HEK293 (cell line): Measurements from ENCODE around the gene COX10.

Experiments used
- CTCF ChIP-seq: fragments of 450-650 bp; formaldehyde crosslinking; IDR thresholded peaks from 2 replicates; pipeline ENCODE4 v1.5.1; 2016; ENCODE audit warnings: missing biosample characterization, missing genetic modification characterization
- GFI1B ChIP-seq: fragments of 450-650 bp; formaldehyde crosslinking; IDR thresholded peaks from 2 replicates; pipeline ENCODE4 v1.5.1; 2016; ENCODE audit warnings: missing biosample characterization, missing genetic modification characterization
- KLF10 ChIP-seq: fragments of 450-650 bp; IDR thresholded peaks from 2 replicates; pipeline ENCODE4 v1.5.1; 2018; ENCODE audit warnings: missing biosample characterization, mild to moderate bottlenecking, missing genetic modification characterization
- KLF16 ChIP-seq: fragments of 450-650 bp; formaldehyde crosslinking; IDR thresholded peaks from 2 replicates; pipeline ENCODE4 v1.5.1; 2017; ENCODE audit warnings: missing biosample characterization, missing genetic modification characterization
- KLF9 ChIP-seq: fragments of 450-650 bp; formaldehyde crosslinking; IDR thresholded peaks from 2 replicates; pipeline ENCODE4 v1.5.1; 2016; ENCODE audit warnings: missing biosample characterization, missing genetic modification characterization, low read depth
- MZF1 ChIP-seq: fragments of 450-650 bp; formaldehyde crosslinking; IDR thresholded peaks from 2 replicates; pipeline ENCODE4 v1.5.1; 2017; ENCODE audit warnings: missing biosample characterization, missing genetic modification characterization, borderline replicate concordance
- REST ChIP-seq: fragments of 450-650 bp; formaldehyde crosslinking; IDR thresholded peaks from 2 replicates; pipeline ENCODE4 v1.5.1; 2016; ENCODE audit warnings: missing biosample characterization, missing genetic modification characterization
- SCRT2 ChIP-seq: fragments of 450-650 bp; formaldehyde crosslinking; IDR thresholded peaks from 2 replicates; pipeline ENCODE4 v1.5.1; 2016; ENCODE audit warnings: missing biosample characterization, missing genetic modification characterization
- ZNF148 ChIP-seq: fragments of 450-650 bp; formaldehyde crosslinking; IDR thresholded peaks from 2 replicates; pipeline ENCODE4 v1.5.0; 2017; ENCODE audit warnings: missing biosample characterization, missing genetic modification characterization, borderline replicate concordance
- ZNF174 ChIP-seq: fragments of 450-650 bp; formaldehyde crosslinking; IDR thresholded peaks from 2 replicates; pipeline ENCODE4 v1.5.0; 2017; ENCODE audit warnings: missing biosample characterization, mild to moderate bottlenecking, missing genetic modification characterization
- ZNF302 ChIP-seq: fragments of 450-650 bp; formaldehyde crosslinking; IDR thresholded peaks from 2 replicates; pipeline ENCODE4 v1.5.1; 2016; ENCODE audit warnings: missing biosample characterization, missing genetic modification characterization, low read depth
- ZNF398 ChIP-seq: fragments of 450-650 bp; formaldehyde crosslinking; IDR thresholded peaks from 2 replicates; pipeline ENCODE4 v1.5.1; 2017; ENCODE audit warnings: missing biosample characterization, missing genetic modification characterization
- ZNF449 ChIP-seq: fragments of 450-650 bp; formaldehyde crosslinking; IDR thresholded peaks from 2 replicates; pipeline ENCODE4 v1.5.1; 2017; ENCODE audit warnings: missing biosample characterization, mild to moderate bottlenecking, missing genetic modification characterization, moderate library complexity

- TF ChIP-seq KLF9 (no peak), KLF10 (no peak), KLF16 (no peak), SCRT2 (no peak), ZNF302 (tag by site-specific recombination) (no peak), ZNF148 (tag by site-specific recombination) (no peak), ZNF449 (no peak), MZF1 (tag by site-specific recombination) (no peak), ZNF398 (tag by site-specific recombination) (no peak), GFI1B (tag by site-specific recombination) (no peak), CTCF (tag by site-specific recombination) (no peak), REST (tag by site-specific recombination) (no peak), ZNF174 (no peak)
These were observed 128.7 kb downstream of the COX10 start for GRCh38 chr17:14198013-14198412.
